Stomach (tissue), 4 donors: ENCODE results near the gene WDR77.

Experiments used
- EP300 ChIP-seq: sonication (generic); formaldehyde crosslinking; IDR thresholded peaks from one replicate; pipeline ENCODE4 v1.6.1; 2017; ENCODE audit warnings: antibody characterized with exemption
- POLR2A ChIP-seq, 4 donors: fragments of 450-650 bp; IDR thresholded peaks; one replicate each; pipeline ENCODE4 v1.6.1; 2016; ENCODE audit warnings: antibody characterized with exemption in 4 of 4, control low read depth in 2 of 4, mild to moderate bottlenecking in 1 of 4, moderate library complexity in 1 of 4
- TF ChIP-seq, protein P1 (sequence below), 7 experiments: fragments of 450-650 bp in 4 of 7; fragments of 200-600 bp in 3 of 7; sonication (generic) in 3 of 7; IDR thresholded peaks; one replicate each; pipeline ENCODE4 v1.5.1; 2016 to 2019; ENCODE audit warnings: antibody characterized with exemption in 7 of 7, control low read depth in 2 of 7, mild to moderate bottlenecking in 1 of 7

DNA sequence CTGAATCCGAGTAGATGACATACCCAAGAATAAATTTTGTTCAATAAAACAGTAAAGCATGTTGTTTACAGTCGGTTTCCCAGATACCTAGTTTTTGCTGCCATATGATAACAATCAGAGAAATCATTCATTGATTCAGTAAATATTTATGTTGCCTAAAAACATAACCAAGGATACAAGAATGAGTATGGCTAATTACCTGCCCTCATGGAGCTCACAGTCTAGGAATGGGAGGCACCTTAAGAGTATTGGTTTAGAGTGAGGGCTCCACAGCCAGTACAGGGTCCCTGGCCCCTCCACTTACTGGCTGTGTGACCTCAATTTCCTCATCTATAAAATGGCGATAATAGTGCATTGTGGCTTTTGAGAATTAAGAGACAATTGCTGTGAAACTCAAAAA is 1.1 kb upstream of the WDR77 start:
- TF ChIP-seq, protein P1, sequence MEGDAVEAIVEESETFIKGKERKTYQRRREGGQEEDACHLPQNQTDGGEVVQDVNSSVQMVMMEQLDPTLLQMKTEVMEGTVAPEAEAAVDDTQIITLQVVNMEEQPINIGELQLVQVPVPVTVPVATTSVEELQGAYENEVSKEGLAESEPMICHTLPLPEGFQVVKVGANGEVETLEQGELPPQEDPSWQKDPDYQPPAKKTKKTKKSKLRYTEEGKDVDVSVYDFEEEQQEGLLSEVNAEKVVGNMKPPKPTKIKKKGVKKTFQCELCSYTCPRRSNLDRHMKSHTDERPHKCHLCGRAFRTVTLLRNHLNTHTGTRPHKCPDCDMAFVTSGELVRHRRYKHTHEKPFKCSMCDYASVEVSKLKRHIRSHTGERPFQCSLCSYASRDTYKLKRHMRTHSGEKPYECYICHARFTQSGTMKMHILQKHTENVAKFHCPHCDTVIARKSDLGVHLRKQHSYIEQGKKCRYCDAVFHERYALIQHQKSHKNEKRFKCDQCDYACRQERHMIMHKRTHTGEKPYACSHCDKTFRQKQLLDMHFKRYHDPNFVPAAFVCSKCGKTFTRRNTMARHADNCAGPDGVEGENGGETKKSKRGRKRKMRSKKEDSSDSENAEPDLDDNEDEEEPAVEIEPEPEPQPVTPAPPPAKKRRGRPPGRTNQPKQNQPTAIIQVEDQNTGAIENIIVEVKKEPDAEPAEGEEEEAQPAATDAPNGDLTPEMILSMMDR (IDR thresholded peaks at IDR 0.05), result no peak
- no peak for TF ChIP-seq EP300
- TF ChIP-seq POLR2A (IDR thresholded peaks at IDR 0.05), result no peak
